H1 (cell line): ENCODE results near the gene ZNF584. TPM values are rescaled to one million over a fixed set of nuclear protein-coding genes. Genes with fewer than 3 reads are reported as not detected.

ENCODE experiments used
- CBX5 ChIP-seq: fragments of 300-800, 300-1000 bp; sonication (generic); IDR thresholded peaks from 2 replicates; pipeline ENCODE4 v1.7.1; 2016; ENCODE audit warnings: antibody characterized with exemption, low read length, low read depth
- GABPA ChIP-seq: IDR thresholded peaks from 2 replicates; pipeline ENCODE4 v1.6.1; 2011; ENCODE audit warnings: mild to moderate bottlenecking, low read length, moderate library complexity, borderline replicate concordance; ENCODE audit not compliant: insufficient read depth
- SIN3A ChIP-seq, 2 experiments: IDR thresholded peaks in 1 of 2; conservative IDR thresholded peaks in 1 of 2; 2 replicates each; pipeline ENCODE4 v1.6.1; 2011 to 2012; ENCODE audit warnings: low read length in 2 of 2, improper control_type of control experiment in 1 of 2, low read depth in 1 of 2, mild to moderate bottlenecking in 1 of 2
- TCF12 ChIP-seq: IDR thresholded peaks from 2 replicates; pipeline ENCODE4 v1.6.1; 2011; ENCODE audit warnings: low read depth, mild to moderate bottlenecking, low read length
- TEAD4 ChIP-seq: IDR thresholded peaks from 2 replicates; pipeline ENCODE4 v1.6.1; 2012; ENCODE audit warnings: low read depth, low read length, inconsistent platforms, mixed read lengths
- polyA plus RNA-seq, 7 experiments: library from polyadenylated mRNA; depleted of rRNA in 3 of 7; stranded (reverse) in 5 of 7; unstranded in 2 of 7; fragments of >200 nt in 5 of 7; fragments of 200-250 nt in 2 of 7; gene quantifications; 1 replicate in 5 of 7; 2 replicates in 1 of 7; 4 replicates in 1 of 7; pipeline versions ENCODE4 v1.2.1 to v1.2.3, GENCODE V29; 2011 to 2013; ENCODE audit warnings: missing spikeins in 2 of 7, mixed read lengths in 2 of 7
- total RNA-seq: library from RNA; stranded (reverse); fragmentation: NEBNext Ultra II Directional; extraction: Animal tissue kit (Norgen Biotek cat#: 25700); gene quantifications from 2 replicates; pipeline ENCODE4 v1.2.1, GENCODE V29; 2021
- TF ChIP-seq, protein P1 (sequence below): fragments of 300-600 bp; sonication (generic); IDR thresholded peaks from 2 replicates; pipeline ENCODE4 v1.7.1; 2012; ENCODE audit warnings: low read length, moderate library complexity, mild to moderate bottlenecking, inconsistent platforms; ENCODE audit not compliant: insufficient replicate concordance
- TF ChIP-seq, protein P2 (sequence below): IDR thresholded peaks from 2 replicates; pipeline ENCODE4 v1.6.1; 2011; ENCODE audit warnings: low read length, improper control_type of control experiment

Gene ZNF584
- total and polyA plus RNA-seq, 2 of the 8 experiments (the other 6 are each of a cell fraction or from before 2014, with no cell fraction given), result 2.5 to 5.2 TPM

DNA sequence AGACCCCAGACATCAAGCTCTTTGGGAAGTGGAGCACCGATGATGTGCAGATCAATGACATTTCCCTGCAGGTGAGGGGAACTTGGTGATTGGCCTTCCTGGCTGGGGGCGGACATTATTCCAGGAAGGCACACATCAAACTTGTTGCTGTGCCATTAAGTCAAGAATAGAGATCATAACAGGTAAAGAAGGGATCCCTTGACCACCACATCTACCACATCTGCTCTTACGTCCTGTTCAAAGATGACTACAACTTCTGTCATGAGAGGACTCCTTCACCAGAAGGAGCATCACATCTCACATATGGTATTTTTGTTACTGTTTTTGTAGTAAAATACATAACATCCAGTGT is 20.3 kb upstream of the ZNF584 start (continued):
- TF ChIP-seq, protein P1, sequence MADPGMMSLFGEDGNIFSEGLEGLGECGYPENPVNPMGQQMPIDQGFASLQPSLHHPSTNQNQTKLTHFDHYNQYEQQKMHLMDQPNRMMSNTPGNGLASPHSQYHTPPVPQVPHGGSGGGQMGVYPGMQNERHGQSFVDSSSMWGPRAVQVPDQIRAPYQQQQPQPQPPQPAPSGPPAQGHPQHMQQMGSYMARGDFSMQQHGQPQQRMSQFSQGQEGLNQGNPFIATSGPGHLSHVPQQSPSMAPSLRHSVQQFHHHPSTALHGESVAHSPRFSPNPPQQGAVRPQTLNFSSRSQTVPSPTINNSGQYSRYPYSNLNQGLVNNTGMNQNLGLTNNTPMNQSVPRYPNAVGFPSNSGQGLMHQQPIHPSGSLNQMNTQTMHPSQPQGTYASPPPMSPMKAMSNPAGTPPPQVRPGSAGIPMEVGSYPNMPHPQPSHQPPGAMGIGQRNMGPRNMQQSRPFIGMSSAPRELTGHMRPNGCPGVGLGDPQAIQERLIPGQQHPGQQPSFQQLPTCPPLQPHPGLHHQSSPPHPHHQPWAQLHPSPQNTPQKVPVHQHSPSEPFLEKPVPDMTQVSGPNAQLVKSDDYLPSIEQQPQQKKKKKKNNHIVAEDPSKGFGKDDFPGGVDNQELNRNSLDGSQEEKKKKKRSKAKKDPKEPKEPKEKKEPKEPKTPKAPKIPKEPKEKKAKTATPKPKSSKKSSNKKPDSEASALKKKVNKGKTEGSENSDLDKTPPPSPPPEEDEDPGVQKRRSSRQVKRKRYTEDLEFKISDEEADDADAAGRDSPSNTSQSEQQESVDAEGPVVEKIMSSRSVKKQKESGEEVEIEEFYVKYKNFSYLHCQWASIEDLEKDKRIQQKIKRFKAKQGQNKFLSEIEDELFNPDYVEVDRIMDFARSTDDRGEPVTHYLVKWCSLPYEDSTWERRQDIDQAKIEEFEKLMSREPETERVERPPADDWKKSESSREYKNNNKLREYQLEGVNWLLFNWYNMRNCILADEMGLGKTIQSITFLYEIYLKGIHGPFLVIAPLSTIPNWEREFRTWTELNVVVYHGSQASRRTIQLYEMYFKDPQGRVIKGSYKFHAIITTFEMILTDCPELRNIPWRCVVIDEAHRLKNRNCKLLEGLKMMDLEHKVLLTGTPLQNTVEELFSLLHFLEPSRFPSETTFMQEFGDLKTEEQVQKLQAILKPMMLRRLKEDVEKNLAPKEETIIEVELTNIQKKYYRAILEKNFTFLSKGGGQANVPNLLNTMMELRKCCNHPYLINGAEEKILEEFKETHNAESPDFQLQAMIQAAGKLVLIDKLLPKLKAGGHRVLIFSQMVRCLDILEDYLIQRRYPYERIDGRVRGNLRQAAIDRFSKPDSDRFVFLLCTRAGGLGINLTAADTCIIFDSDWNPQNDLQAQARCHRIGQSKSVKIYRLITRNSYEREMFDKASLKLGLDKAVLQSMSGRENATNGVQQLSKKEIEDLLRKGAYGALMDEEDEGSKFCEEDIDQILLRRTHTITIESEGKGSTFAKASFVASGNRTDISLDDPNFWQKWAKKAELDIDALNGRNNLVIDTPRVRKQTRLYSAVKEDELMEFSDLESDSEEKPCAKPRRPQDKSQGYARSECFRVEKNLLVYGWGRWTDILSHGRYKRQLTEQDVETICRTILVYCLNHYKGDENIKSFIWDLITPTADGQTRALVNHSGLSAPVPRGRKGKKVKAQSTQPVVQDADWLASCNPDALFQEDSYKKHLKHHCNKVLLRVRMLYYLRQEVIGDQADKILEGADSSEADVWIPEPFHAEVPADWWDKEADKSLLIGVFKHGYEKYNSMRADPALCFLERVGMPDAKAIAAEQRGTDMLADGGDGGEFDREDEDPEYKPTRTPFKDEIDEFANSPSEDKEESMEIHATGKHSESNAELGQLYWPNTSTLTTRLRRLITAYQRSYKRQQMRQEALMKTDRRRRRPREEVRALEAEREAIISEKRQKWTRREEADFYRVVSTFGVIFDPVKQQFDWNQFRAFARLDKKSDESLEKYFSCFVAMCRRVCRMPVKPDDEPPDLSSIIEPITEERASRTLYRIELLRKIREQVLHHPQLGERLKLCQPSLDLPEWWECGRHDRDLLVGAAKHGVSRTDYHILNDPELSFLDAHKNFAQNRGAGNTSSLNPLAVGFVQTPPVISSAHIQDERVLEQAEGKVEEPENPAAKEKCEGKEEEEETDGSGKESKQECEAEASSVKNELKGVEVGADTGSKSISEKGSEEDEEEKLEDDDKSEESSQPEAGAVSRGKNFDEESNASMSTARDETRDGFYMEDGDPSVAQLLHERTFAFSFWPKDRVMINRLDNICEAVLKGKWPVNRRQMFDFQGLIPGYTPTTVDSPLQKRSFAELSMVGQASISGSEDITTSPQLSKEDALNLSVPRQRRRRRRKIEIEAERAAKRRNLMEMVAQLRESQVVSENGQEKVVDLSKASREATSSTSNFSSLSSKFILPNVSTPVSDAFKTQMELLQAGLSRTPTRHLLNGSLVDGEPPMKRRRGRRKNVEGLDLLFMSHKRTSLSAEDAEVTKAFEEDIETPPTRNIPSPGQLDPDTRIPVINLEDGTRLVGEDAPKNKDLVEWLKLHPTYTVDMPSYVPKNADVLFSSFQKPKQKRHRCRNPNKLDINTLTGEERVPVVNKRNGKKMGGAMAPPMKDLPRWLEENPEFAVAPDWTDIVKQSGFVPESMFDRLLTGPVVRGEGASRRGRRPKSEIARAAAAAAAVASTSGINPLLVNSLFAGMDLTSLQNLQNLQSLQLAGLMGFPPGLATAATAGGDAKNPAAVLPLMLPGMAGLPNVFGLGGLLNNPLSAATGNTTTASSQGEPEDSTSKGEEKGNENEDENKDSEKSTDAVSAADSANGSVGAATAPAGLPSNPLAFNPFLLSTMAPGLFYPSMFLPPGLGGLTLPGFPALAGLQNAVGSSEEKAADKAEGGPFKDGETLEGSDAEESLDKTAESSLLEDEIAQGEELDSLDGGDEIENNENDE, result no peak
- TF ChIP-seq TEAD4 (no peak), SIN3A (conservative IDR thresholded peaks at IDR 0.05 in 1 of 2, IDR thresholded peaks at IDR 0.05 in 1 of 2; ENCODE audit: low read depth in 1 of 2, low read length in 2 of 2) (no peak), CBX5 (no peak), GABPA (no peak), TCF12 (no peak)
- TF ChIP-seq, protein P2, sequence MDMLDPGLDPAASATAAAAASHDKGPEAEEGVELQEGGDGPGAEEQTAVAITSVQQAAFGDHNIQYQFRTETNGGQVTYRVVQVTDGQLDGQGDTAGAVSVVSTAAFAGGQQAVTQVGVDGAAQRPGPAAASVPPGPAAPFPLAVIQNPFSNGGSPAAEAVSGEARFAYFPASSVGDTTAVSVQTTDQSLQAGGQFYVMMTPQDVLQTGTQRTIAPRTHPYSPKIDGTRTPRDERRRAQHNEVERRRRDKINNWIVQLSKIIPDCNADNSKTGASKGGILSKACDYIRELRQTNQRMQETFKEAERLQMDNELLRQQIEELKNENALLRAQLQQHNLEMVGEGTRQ, result no peak
